G401 (cell line): ENCODE data around the gene IFT122. TPM values are rescaled to one million over a fixed set of nuclear protein-coding genes. Genes with fewer than 3 reads are reported as not detected.

Experiments used
- DNase-seq: peaks from one replicate; pipeline ENCODE4 v3.0.0-alpha.2; 2015; ENCODE audit warnings: low spot score
- in situ Hi-C: cut with HindIII; loops from 2 replicates; pipeline ENCODE4 v1.10.0; 2016; ENCODE audit warnings: low sequenced_read_pairs, mixed read lengths
- total RNA-seq: library from RNA; depleted of rRNA; stranded (reverse); fragments of >200 nt; shearing (Covaris generic); gene quantifications from 2 replicates; pipeline ENCODE4 v1.2.3, GENCODE V29; 2014

The IFT122 gene
- total RNA-seq, 1 experiment from 2014 or later, result 14.6 TPM

- DNase-seq, result no peak
- in situ Hi-C loops, result no loop called here
Observed at GRCh38 chr3:129432036-129432435, 8.0 kb upstream of the IFT122 start.

- no peak for DNase-seq
- in situ Hi-C loops, result no loop called here
Observed at GRCh38 chr3:129432671-129433070, 7.4 kb upstream of the IFT122 start.

- in situ Hi-C loops, result no loop called here
- no peak for DNase-seq
Observed at GRCh38 chr3:129433565-129433964, 6.5 kb upstream of the IFT122 start.

- in situ Hi-C loops, result no loop called here
- DNase-seq, result no peak
Observed at GRCh38 chr3:129434140-129434539, 5.9 kb upstream of the IFT122 start.

GRCh38 chr3:129435367-129435766 lies 4.7 kb upstream of the IFT122 start:
- no peak for DNase-seq
- in situ Hi-C loops, result no loop called here

GRCh38 chr3:129439226-129439816 lies 703 bp upstream of the IFT122 start:
- in situ Hi-C loops, result no loop called here
- DNase-seq, result peak; percentile 37

GRCh38 chr3:129440618-129441190 lies 680 bp downstream of the IFT122 start:
- DNase-seq, result peak; percentile 34
- in situ Hi-C loops, result no loop called here

GRCh38 chr3:129441215-129441614 lies 1.2 kb downstream of the IFT122 start:
- in situ Hi-C loops, result no loop called here
- peak; percentile 33 for DNase-seq

GRCh38 chr3:129441782-129442181 lies 1.8 kb downstream of the IFT122 start:
- in situ Hi-C loops, result no loop called here
- peak; percentile 97 for DNase-seq

- peak; percentile 52 for DNase-seq
- in situ Hi-C loops, result no loop called here
Observed at GRCh38 chr3:129442486-129442885, 2.5 kb downstream of the IFT122 start.

- in situ Hi-C loops, result no loop called here
- peak; percentile 42 for DNase-seq
Observed at GRCh38 chr3:129442947-129443346, 2.9 kb downstream of the IFT122 start.

- in situ Hi-C loops, result no loop called here
- DNase-seq, result peak; percentile 74
Observed at GRCh38 chr3:129445471-129445870, 5.4 kb downstream of the IFT122 start.

- in situ Hi-C loops, result no loop called here
- no peak for DNase-seq
Observed at GRCh38 chr3:129446926-129447325, 6.9 kb downstream of the IFT122 start.

GRCh38 chr3:129448186-129448895 lies 8.3 kb downstream of the IFT122 start:
- in situ Hi-C loops, result no loop called here
- no peak for DNase-seq

- in situ Hi-C loops, result no loop called here
- no peak for DNase-seq
Observed at GRCh38 chr3:129449279-129450115, 9.5 kb downstream of the IFT122 start.

- in situ Hi-C loops, result no loop called here
- no peak for DNase-seq
Observed at GRCh38 chr3:129453732-129454131, 13.7 kb downstream of the IFT122 start.

GRCh38 chr3:129460155-129460554 lies 20.1 kb downstream of the IFT122 start:
- no peak for DNase-seq
- in situ Hi-C loops, result no loop called here

- DNase-seq, result no peak
- in situ Hi-C loops, result no loop called here
Observed at GRCh38 chr3:129460572-129460971, 20.5 kb downstream of the IFT122 start.

- DNase-seq, result no peak
- in situ Hi-C loops, result no loop called here
Observed at GRCh38 chr3:129461022-129461421, 21.0 kb downstream of the IFT122 start.
